Suppressor macrophage (primary cell): ENCODE data around the gene MTREX.

Source experiments
- DNase-seq, 4 experiments: peaks; one replicate each; pipeline ENCODE4 v3.0.0-alpha.2; 2020 to 2022

MTREX gene

DNA sequence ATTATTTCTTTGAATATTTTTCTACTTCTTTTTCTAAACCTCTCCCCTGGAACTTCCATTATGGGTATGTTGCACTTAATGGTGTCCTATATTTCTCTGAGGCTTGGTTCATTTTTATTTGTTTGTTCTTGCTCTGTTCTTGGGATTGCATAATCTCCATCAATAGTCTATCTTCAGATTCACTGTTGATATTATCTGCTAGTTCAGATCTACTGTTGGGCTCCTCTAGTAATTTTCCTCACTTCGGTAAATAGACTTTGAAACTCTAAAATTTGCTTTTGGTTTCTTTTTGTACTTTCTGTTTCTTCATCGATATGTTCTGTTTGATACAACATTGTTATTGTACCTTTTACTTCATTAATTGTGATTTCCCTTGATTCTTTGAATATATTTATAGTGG, 76.3 kb downstream of the MTREX start:
- DNase-seq: no peak

DNA sequence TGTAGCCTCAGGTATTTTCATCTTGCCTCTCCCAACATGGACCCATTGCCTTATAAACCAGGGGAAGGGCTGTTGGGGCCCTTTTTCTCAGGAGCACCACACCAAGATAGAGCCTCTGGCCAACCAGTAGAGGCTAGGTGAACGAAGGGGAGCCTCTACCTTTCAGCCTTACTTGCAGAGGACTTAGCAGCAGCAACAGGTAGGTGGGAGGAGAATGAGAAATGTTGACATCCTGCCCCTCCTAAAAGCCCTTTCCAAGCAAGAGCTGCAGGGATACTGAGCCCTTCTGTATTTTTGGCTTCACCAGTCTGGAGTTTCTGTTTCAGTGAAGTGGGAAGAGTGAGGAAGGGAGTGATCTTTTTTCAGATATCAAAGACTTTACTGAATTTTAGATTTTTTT, 77.4 kb downstream of the MTREX start:
- DNase-seq: no peak

DNA sequence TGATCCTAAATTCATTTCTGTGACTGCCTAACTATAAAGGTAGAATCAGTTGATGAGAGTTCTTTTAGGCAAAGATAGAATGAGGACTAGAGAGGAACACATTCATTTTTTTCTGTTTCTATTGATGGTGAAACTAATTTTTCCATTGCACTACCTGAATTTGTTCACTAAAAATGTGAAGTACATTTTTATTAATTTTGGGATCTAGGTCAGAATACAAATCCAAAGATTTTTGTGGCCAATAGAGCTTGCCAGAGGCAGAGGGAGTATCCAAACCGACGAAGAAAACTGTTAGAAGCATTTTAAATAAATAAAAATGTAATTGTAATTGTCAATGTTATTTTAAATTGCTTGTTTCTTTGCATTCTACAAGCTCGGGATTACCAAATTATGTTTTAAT, 78.1 kb downstream of the MTREX start:
- no peak for DNase-seq

DNA sequence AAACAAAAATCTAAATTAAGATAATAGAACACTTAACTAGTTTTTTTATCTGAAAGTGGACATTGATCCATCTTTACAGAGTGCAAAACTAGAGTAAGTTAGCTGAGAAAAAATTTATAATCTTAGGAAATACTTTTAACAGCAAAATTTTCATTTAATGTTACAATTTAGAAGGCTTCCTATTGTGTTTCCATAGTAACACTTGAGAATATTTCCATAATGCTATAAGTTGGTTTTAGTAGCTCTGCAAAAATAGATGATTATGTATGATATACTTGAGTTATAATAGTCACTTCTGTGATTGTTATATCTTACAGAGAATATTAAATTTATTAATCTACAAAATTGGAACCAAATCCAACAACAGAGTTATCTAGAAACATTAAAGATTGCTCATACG, 78.6 kb downstream of the MTREX start:
- no peak for DNase-seq

DNA sequence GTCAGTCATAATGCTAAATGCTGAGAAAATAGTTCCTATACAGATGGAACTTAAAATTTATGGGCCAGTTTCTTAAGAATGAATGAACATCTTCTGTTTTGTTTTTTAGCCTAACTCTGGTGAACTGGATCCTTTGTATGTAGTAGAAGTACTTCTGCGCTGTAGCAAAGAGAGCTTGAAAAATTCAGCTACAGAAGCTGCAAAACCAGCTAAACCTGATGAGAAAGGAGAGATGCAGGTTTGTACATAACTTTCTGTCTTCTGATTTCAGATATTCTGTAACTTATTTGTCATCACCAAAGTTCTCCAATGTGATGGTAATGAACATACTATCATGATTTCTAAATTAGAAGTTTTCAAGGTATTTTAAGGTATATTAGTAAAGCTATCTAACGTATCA, 80.1 kb downstream of the MTREX start:
- DNase-seq: no peak

DNA sequence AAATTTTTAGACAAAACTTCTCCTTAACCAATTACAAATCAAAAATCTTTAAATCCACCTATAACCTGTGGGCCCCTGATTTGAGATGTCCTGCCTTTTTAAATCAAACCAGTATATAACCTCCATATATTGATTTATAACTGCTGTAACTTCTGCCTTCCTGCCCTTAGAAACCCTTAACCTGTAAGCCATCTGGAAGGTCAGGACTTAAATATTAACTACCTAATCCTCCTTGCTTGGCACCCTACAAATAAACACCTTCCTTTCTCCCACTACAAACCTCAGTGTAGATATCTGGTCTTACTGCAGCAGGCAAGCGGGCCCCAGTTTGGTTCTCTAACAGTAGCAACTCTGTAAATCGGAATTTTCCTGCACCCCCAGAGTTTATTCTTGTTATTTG, 83.9 kb downstream of the MTREX start:
- no peak for DNase-seq

DNA sequence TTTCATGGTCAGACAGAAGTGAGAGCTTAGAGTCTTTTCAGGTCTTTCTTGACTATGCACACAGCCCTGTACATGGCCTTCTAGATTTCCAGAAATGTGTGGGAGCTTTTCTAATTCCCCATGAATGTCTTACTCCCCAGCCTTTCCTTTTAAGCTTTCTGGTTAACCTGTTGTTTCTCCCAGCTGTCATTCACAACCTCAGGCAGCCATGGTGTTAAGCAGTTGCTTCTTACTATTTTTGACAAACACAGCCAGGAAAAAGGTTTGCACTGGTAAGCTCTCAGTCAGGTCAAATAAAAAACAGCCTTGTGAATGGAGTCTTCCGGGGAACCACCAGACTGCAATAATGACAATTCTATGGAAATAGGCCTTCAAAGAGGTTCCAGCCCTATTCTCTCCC, 84.9 kb downstream of the MTREX start:
- DNase-seq: no peak

DNA sequence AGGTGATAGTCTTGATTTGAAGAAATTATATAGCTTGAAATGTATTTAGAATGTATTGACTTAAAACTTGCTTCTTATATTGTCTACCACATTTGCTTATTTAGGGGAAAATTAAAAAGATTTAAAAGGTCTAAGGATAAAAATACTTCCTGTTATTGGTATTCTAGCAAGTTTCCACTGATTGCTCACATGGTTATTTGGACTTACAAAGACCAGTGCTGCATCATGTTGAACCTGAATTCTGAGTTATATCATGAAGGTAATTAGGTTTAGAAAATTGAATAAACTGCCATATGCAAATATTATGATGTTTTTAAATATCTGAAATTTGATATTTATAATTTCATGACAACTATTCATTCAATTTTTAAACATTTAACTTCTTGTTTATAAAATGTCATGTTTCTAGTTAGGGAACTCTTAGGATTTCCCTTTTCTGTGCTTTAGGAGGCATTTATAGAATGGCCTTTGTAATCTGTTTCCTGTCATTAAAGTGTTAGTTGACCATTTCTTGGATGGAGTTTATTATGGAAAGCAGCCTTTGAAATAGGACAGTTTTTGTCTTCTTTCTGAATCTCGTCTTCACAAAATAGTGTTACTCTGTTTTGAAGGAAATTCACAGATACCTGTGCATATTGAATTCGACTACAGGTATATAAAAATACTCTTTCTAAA, 85.8 kb downstream of the MTREX start:
- no peak for DNase-seq

DNA sequence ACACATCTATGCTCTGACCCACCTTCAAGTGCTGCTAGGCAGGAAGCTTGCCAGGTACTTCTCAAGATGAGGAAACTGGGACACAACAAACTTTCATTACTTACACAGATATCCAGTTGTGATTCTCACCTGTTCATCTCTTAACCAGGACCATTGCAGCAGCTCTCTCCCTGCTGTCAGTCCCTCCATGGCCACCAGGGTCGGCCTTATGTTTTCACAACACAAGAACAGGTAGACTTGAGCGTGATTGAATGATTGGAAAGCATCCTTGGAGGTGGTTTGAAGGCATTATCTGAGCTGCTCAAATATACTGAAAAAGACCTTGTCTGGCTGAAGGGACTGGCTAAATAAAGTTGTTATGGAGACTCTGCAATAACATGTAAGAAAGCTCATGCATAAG, 94.4 kb downstream of the MTREX start:
- DNase-seq: no peak

DNA sequence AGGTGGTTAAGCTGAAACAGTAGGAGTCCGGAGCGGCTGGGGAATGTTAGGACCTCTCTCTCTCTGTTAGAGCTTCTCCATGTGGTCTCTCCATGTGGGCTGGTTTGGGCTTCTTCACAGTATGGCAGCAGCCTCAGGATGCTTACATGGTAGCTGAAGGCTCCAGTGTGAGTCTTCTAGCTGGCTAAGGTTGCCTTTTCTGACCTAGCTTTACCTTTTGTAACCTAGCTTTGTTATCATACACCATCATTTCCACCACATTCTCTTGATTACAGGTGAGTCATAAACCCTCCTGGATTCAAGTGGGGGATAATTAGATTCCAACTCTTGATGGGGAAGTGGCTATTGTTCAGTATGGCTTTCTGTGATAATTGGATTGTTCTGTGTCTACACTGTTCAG, 98.5 kb downstream of the MTREX start:
- no peak for DNase-seq

DNA sequence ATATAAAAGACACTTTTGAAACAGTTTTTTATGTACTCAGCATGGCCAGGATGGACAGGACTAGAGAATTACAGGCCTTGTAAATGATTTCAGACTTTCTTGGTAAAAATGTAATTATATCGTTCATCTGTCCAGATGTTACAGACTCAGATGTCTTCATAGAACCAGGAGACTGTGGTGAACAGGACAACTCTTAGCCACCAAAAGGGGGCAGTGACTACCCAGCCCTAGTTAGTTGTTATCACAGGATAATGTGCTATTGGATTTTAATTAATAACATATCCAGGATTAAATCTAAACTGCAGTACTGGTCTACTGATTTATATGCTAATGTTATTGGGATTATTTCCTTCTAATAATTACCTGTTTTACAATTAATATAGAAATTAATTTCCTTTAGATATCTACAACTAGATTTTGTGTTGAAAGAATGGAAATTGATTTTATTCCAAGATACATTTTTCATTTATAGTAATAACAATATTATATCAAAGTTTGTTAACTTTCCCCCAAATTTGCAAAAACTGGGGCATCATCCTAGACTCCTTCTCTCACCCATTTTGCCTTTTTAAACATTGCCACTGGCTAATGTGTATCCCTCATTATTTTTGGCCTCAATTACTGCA, 99.4 kb downstream of the MTREX start:
- peak; percentile 9 to 44 (median 25) for DNase-seq

DNA sequence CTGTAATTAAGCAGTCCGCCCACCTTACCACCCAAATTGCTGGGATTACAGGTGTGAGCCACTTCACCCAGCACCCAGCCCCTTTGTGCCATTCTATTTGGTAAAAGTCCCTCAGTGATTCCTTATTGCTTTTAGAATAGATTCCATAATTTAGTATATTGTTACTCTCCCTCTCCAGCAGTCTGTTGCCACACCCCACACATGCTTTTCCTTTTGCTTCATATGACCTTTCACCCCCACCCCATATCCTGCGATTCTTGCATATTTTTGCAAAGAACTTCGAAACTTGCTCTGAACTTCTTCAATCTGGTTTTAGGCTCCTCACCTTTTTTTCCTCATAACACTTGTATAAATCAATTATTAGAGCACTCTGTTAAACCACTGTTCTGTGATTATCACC, 100.2 kb downstream of the MTREX start:
- DNase-seq: no peak

DNA sequence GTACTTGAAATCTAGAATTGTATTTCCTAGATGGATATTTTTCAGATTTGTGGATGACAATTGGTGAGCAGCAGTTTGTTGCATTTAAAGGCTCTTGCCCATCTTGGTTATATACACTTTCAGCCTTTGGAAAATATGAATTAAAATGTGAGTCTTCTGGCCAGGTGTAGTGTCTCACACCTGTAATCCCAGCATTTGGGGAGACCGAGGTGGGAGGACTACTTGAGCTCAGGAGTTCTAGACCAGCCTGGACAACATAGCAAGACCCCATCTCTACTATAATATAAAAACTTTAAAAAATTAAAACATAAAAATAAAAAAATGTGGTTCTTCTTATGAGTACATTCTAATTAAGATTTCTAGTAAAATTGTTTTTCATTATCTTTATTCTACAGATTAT, 102.0 kb downstream of the MTREX start:
- DNase-seq: no peak

DNA sequence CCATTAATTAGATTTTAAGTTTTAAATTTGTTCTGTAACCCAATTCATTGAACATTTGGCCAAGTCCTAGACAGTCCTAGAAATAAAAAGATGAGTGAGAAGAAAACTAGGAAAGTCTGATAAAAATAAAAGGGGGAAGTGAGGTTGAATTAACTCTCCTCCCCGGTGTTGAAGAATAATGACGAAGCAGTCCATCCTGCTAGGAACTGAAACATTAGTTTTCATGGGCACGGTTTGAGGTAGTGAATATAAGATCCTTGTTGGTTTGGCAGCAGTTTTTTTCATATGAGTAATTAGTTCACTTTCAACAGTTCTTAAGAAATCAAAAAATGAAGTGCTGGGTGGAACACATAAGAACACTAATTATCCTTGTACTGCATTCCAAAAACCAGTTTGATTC, 103.1 kb downstream of the MTREX start:
- DNase-seq: peak; percentile 17 to 53 (median 31)

DNA sequence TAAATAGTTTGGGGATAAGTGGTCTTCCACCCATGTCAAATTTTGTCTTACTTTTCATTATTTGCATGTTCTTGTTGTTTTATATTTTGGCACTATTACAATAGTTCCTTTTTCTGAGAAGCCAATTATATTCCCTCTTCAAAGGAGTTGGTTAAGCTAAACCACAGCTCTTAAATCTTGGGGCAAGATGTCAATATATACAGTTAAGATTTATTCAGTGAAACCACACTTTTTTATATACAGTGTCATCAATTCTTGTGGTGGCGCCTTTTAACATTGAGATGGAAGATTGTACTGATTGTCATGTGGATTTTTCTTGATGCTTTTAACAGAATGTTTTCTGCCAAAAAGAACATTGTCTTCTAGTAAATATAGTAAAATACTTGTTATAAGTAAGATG, 104.1 kb downstream of the MTREX start:
- DNase-seq: no peak

DNA sequence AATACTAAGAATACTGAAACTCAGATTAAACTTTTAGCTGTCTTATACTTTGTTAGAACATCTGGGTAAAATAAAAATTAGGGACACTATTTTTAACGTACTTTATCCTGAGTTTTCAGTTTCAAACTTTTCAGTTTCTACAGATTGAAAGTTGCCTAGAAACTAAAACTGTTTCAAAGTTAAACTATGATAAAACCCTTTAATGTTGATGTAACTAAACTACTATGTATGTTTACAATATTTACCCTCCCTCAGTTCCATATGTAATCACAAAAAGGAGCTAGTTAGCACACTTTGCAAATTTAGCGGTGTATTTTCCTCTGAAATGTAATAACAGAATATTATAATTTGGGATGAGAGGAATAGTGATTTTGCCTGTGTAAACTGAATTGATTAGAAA, 105.9 kb downstream of the MTREX start:
- DNase-seq: no peak

DNA sequence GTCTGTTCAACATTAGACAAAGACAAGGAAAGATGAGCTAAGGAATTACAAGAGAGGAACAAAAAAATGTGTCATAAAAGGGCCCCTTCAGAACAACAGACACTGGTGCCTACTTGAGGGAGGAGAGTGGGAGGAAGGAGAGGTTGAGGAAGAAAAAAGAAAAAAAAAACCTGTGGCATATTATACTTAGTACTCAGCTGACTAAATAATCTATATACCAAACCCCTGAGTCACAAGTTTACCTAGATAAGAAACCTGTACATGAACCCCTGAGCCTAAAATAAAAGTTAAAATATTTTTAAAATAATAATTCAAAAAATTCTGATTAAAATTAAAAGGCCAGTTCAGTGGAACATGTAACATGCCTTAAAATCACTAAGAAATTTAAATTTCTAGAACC, 107.3 kb downstream of the MTREX start:
- no peak for DNase-seq

DNA sequence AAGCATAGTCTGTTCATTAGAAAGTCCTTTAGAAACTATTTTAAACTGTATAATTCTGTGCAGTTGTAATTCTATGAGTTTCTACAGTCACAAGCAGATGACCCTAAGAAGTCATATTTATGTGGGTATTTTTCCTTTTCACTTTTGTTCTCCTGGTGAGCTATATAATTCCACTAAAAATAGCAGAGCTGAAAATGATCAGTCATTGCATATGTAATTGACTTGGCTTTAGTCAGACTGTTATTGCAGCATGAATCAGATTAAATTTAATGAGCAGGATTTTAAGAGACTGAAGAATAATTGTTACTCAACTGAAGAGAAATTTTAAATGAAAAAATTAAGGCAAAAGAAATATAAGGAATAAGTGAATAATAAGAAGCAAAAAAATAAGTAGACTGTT, 108.5 kb downstream of the MTREX start:
- no peak for DNase-seq

DNA sequence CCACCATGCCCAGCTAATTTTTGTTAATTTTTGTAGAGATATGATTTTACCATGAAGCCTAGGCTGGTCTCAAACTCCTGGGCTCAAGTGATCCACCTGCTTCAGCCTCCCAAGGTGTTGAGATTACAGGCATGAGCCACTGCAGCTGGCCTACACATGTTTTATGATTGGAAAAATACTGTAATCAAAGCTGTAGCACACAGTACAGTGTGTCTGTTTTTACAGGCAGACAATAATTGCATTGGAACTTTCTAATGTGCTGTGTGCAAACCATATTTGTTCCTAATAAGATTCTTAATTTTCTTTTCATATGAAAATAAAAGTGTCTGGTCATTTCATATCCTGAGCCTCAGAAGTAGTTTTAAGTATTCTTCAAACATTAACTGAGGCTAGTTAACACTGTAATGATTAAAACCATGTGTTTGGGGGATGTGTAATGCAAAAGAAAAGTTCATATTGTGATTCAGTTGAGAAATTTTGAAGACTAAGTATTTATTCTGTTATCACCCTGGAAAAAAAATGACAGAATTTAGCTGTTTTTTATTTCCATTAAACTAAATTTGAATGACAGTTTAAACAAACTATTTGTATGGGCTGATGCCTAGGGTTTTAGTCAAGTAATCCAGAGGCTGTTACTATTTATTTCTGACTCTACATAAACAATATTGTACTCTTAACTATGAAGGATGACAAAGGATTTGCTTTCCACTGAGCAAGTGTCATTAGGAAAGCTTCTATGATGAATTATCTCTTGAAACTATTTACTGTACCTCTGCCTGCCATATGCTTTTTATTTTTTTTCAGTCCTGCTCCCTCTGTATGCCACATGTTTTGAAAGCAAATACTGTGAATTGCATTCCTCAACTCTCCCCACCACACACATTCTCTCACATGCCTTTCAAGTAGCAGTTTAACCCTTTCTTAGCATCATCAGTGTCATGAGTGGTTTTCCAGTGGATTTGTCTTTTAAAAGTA, 111.5 kb downstream of the MTREX start:
- DNase-seq: no peak

DNA sequence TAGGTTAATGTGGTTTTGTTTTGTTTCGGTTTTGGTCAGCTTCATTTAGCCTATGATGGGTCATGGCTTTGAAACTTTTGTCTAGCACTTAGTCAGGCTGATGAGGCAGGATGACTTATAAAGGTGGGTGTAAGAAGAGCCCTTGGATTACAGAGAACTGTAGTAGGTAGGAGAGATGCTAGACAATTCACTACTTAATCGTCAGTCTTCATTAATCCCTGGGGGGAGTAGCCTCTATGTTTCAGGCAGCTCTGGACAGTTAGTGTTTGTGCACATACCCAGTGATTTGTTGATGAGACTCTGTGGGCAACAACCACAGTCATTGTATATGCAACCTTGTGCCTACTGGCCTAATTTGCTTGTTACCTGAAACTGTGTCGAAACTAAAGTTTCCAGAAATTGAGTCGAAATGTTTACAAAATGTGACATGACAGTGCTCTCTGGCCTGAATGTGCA, 113.3 kb downstream of the MTREX start:
- no peak for DNase-seq

DNA sequence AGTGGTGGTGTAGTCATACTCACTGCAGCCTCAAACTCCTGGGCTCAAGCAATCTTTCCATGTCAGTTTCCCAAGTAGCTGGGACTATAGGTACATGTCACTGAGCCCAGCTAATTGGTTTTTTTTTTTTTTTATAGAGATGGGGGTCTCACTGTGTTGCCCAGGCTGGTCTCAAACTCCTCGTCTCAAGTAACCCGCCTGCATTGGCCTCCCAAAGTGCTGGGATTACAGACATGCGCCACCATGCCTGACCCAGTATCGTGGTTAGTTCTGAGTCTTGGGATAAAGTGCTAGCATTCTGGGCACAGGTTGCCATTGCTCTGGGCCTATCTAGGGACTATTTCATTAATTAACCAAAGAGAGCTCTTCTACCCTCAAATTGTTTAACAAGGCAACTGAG, 118.7 kb downstream of the MTREX start:
- no peak for DNase-seq

DNA sequence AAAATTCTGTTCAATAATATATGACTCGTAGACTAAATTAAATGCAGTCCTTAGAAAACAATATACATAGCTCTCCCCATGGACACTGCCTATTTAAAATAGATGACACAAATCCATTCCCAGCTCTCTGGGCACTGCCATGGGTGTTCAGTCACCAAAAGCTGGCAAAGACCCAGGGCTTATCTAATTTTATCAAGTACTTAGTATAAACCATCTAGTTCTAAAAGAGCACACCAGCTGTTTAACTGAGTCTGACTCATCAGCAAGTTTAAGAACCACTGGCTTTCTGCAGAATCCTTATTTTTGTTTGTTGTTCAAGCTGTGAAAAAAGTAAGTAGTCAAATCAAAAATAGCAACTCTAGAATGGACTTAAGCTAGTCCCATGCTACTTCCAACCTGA, 119.4 kb downstream of the MTREX start:
- DNase-seq: no peak

DNA sequence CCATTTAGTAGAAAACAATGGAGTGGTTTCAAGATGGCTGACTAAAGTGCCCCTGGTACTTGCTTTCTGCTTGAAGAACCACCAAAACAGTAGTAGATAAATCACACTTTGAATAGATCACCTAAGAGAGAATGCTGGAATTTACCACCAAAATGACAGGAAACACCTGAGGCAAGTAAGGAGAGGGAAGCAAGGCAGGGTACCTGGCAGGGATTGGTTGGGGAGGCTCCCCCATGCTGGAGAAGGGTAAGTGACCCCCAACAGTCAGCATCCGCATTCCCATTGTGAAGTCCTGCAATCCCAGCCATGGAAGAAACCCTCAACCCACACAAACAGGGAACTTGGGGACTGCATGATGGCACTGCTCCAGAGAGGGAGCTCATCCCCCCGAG, 121.4 kb downstream of the MTREX start:
- no peak for DNase-seq
